GM19023 (cell line): ENCODE results near the gene OR56A5.

Source experiments
- ATAC-seq: cut with Tn5 transposase; IDR thresholded peaks from one replicate; pipeline ENCODE4 v1.9.1; 2021; ENCODE audit warnings: mild to moderate bottlenecking, moderate library complexity; ENCODE audit not compliant: unreplicated experiment

The OR56A5 gene

DNA sequence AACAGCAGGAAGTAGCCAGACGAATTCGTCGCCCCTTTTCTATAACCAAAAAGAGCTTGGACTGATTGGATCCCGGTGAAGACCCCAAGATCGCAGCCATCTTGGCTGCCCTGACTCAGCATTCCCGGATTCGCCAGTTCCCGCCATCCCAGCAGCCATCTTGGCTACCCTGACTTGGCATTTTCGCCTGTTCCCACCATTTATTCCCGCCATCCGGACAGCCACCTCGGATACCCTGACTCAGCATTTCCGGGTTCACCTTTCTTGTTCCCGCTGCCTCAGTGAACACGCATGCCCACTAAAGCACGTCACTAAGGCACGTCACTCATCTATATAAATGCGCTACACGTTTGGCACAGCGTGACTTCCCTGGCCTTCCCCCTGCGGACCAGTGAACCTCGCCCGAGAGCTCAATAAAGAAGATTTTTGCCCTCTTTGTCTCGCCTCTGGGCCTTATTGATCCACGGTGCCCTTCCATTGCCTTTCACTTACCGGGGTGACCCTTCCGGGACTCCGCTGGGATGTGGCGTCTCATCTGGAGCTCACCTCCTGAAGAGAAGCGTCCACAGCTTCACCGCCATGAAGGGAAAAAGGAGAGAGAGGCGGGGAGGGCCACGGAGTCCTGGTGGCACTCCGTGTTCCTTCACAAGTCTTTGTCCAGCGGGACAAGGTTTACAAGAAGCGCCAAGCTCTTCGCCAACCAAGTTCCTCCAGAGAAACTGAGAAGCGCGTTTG lies 30.3 kb downstream of the OR56A5 start:
- no peak for ATAC-seq

DNA sequence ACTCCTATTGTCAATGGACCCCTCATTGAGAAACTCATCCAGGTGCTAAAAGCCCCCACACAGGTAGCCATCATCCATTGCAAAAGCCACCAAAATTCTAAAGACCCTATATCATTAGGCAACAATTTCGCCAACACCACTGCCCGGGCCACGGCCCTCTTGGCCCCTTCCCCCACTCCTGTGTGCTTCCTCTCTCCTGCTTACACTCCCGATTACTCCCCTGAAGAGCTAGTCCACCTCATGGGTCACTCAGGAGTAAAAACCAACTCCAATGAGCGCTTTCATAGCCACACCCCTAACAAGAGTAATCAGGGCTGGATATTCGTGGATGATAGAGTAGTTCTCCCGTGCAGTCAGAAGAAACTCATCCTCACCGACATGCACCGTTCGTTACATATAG lies 35.2 kb downstream of the OR56A5 start:
- no peak for ATAC-seq

DNA sequence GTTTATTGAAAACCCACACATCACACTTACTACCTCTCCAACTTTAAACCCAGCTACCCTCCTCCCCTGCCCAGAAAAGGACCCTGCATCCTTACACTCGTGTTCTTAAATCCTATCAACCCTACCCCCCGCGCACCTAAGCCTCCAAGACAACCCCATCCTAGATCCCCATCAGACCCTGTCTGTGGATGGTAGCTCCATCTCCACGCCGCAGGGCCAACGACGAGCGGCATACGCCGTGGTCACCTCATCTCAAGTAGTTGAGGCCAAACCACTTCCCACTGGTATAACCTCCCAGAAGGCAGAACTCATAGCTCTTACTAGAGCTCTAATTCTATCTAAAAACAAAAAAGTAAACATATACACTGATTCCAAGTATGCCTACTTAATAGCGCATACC lies 35.6 kb downstream of the OR56A5 start:
- ATAC-seq: no peak

DNA sequence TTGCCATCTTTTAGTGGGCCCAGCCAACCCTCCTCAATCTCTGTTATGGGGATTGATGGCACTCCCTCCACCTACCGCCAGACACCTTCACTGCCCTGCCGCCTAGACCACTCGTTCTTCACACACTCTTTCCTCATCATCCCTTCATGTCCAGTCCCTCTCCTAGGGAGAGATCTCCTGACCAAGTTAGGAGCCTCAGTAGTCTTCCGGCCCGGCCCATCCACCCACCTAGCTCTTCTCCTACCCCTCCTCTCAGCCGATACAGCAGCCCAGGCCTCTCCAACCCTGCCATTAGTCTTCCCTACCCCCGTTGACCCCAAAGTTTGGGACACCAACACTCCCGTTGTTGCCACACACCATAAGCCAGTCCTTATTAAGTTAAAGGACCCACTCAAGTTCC lies 37.2 kb downstream of the OR56A5 start:
- no peak for ATAC-seq

DNA sequence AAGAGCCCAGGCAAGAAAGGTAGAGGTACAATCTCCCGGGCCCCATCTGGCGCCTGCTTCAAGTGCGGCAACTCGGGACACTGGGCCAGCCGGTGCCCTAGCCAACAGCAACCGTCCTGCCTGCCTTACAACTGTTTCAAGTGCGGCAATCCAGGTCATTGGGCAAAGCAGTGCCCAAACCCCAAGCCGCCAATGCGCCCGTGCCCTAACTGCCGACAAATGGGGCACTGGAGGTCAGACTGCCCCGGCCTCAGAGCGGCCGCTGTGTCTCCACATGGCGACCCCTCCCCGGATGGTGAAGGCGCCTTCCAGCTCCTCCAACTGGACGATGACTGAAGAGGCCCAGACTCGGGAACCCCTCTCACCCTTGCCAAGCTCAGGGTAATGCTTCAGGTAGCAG lies 37.7 kb downstream of the OR56A5 start:
- no peak for ATAC-seq

DNA sequence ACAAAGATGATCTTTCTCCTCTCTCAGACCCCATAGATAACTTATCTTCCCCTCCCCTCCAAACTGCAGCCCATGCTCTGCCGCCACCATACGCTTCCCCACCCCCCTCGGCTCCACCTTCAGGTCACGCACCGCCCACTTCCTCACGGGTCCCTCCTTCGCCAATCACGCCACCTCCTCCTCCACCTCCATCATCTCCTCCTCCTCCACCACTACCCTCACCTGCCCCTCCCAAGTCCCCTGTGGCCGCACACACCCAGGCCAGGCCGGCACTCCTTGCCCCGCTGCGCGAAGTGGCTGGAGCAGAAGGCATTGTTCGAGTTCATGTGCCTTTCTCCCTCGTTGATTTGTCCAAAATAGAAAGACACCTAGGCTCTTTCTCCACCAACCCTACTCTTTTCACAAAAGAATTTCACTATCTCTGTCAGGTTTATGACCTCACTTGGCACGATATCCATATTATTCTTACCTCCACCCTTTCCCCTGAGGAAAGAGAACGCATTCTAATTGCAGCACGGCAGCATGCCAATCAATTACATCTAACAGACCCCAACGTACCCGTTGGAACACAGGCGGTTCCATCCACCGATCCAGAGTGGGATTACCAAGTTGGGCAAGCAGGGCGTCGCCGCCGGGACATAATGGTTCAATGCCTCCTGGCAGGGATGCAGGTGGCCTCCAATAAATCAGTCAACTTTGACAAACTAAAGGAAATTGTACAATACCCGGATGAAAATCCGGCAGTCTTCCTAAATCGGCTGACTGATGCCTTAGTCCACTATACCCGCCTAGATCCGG lies 38.5 kb downstream of the OR56A5 start:
- ATAC-seq: no peak

DNA sequence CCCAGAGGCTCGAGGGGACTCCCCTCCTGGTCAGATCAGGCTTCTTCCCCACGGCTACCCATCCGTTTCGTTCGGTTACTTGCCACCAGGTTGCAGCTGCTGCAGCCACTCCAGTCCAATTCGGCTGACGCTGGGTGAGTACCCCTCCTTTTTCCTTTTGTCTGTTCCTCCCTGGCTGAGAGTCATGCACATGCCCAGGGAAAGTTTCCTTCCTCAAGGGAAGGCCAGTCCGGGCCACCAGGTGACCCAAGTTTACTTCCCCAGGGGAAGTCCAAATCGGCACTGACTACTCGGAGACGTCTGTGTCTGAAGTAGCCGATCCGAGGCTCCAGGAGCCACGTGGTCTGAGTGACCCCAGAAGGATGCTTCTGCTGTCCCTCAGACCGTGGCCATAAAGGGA lies 39.5 kb downstream of the OR56A5 start:
- ATAC-seq: no peak

DNA sequence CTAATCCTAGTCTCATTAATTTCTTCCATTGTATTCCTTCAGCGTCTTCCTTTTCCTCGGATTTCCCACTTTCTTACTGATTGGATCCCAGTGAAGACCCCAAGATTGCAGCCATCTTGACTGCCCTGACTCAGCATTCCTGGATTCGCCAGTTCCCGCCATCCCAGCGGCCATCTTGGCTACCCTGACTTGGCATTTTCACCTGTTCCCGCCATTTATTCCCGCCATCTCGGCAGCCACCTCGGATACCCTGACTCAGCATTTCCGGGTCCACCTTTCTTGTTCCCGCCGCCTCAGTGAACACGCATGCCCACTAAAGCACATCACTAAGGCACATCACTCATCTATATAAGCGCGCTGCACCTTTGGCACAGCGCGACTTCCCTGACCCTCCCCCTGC lies 40.0 kb downstream of the OR56A5 start:
- no peak for ATAC-seq

DNA sequence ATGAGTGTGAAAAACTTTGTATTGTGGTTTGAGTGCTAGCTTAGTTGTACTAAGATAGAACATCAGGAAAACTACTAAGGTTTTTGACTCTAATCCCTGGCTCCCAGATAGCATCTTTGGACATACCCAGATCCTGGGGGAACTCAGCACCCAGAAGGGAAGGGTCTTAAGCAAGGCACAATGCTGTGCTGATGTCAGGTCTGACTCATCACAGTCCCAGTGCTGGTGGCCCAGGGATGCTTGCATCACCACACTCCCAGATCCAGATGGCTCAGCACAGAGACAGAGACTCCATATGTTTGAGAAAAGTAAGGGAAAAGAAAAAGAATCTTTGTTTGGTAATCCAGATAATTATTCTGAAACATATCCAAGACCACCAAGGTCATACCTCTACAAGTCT lies 44.5 kb downstream of the OR56A5 start:
- no peak for ATAC-seq

DNA sequence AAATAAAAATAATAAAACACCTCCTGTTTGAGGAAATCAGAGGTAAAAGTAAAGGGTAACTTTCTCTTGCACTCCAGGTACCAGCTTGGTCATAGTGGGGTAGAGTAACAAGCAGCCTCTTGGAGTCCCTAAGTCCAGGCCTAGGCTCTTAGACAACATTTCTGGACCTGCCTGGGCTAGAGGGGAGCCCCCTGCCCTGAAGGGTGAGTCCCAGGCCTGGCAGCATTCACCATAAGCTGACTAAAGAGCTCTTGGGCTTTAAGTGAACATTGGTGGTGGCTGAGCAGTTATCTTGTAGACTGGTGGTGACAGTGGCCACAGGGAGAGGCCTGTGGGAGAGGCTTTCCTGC lies 44.9 kb downstream of the OR56A5 start:
- ATAC-seq: peak; percentile 40

DNA sequence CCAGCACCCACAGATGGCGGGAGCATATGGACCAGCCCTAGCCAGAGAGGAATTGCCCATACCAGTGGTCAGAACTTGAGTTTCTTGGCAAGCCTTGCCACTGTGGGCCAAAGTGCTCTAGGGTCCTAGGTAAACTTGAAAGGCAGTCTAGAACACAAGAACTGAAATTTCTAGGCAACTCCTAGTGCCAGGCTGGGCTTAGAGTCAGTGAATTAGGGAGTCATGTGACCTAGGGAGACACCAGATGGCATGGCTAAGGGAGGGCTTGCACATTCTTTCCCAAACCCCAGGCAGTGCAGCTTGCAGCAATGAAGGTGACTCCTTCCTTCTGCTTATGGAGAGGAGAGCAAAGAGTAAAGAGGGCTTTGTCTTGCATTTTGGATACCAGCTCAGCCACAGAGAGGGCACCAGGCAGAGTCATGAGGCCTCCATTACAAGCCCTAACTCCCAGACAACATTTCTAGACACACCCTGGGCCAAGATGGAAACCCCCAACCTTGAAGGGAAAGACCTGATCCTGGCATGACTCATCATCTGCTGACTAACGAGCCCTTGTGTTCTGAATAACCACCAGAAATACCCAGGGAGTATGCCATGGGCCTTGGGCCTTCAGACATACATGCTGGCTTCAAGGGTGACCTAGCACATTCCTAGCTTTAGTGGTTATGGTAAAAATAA lies 45.4 kb downstream of the OR56A5 start:
- ATAC-seq: peak; percentile 84
